Duodenal mucosa (tissue), 2 donors: ENCODE measurements around the gene KCNQ1.

Source experiments
- H3K27ac ChIP-seq: one replicate; pipeline ENCODE4 v1.7.0; 2013; ENCODE audit warnings: low read depth, low read length
- H3K27me3 ChIP-seq, 2 donors: one replicate each; pipeline ENCODE4 v1.7.0; 2013; ENCODE audit warnings: low read length in 2 of 2, control low read depth in 1 of 2; ENCODE audit not compliant: insufficient read depth in 2 of 2, control insufficient read depth in 1 of 2
- H3K36me3 ChIP-seq, 2 donors: one replicate each; pipeline ENCODE4 v1.7.0; 2013; ENCODE audit warnings: low read length in 2 of 2, control low read depth in 1 of 2; ENCODE audit not compliant: insufficient read depth in 2 of 2, control insufficient read depth in 1 of 2
- H3K4me1 ChIP-seq, 2 donors: one replicate each; pipeline ENCODE4 v1.7.0; 2013; ENCODE audit warnings: low read length in 2 of 2, control low read depth in 1 of 2; ENCODE audit not compliant: insufficient read depth in 2 of 2, control insufficient read depth in 1 of 2
- H3K4me3 ChIP-seq, 2 donors: one replicate each; pipeline ENCODE4 v1.7.0; 2013; ENCODE audit warnings: low read length in 2 of 2, low read depth in 1 of 2
- H3K9ac ChIP-seq, 2 donors: one replicate each; pipeline ENCODE4 v1.7.0; 2013; ENCODE audit warnings: low read length in 2 of 2, low read depth in 1 of 2
- H3K9me3 ChIP-seq, 2 donors: one replicate each; pipeline ENCODE4 v1.7.0; 2013; ENCODE audit warnings: low read length in 2 of 2, control low read depth in 1 of 2; ENCODE audit not compliant: control insufficient read depth in 1 of 2

KCNQ1 gene

GRCh38 chr11:2841411-2842190 lies 396.8 kb downstream of the KCNQ1 start:
- Histone ChIP-seq H3K36me3 (no peaks in the 10 kb centered on the region), H3K4me3 (no peak overlapping the region), H3K27ac (no peak overlapping the region), H3K27me3 (no peaks in the 10 kb centered on the region), H3K9ac (no peak overlapping the region), H3K9me3 (no peaks in the 10 kb centered on the region), H3K4me1 (no peaks in the 10 kb centered on the region)

- Histone ChIP-seq H3K27ac (no peak overlapping the region), H3K27me3 (no peaks in the 10 kb centered on the region), H3K9ac (no peak overlapping the region), H3K4me1 (no peaks in the 10 kb centered on the region), H3K9me3 (no peaks in the 10 kb centered on the region), H3K4me3 (no peak overlapping the region), H3K36me3 (peaks cover 0 to 3% of the 10 kb centered on the region in 2 donors)
Observed at GRCh38 chr11:2842876-2843275, 398.1 kb downstream of the KCNQ1 start.

DNA sequence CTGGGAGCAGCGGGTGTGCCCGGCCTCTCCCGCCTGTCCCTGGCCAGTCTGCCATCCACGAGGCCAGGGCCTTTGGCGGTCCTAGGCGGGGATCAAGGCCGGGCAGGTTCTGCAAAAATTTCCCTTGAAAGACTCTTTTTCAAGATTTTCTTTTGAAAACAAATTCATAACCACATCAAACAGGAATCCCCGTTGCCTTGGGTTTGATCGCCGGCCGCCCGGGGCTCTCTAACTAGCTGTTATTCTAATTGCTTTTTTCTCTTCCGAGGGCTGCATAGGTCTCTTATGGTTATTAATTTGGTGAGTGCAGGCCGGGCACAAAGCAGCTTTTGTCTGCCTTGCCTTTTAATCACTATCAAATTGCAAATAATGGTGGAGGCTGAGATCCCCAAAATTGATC lies 398.7 kb downstream of the KCNQ1 start:
- Histone ChIP-seq H3K36me3 (peaks cover 0 to 3% of the 10 kb centered on the region in 2 donors), H3K4me3 (no peak overlapping the region), H3K27ac (no peak overlapping the region), H3K9me3 (no peaks in the 10 kb centered on the region), H3K9ac (no peak overlapping the region), H3K27me3 (no peaks in the 10 kb centered on the region), H3K4me1 (no peaks in the 10 kb centered on the region)

- Histone ChIP-seq H3K27me3 (no peaks in the 10 kb centered on the region), H3K36me3 (peaks cover 0 to 6% of the 10 kb centered on the region in 2 donors), H3K27ac (no peak overlapping the region), H3K9ac (no peak overlapping the region), H3K4me3 (no peak overlapping the region), H3K9me3 (no peaks in the 10 kb centered on the region), H3K4me1 (no peaks in the 10 kb centered on the region)
Observed at GRCh38 chr11:2844116-2844842, 399.5 kb downstream of the KCNQ1 start.

DNA sequence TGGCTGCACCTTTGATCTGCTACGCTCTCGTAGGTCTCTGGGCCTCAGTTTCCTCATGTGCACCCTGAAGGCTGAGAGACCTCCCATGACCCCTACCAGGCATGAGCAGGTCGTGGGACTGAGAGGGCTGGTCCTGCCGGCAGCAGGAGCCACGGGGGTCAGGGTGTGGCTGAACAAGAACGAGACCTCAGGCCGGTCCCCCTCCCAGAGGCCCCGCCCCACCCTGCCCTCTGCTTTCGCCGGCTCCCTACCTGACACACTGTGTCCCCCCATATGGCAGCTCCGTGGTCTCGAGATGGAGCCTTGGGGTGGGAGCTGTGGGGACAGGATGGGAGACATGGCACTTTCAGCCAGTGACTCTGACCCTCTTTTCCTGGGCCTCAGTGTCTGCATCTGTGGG lies 400.2 kb downstream of the KCNQ1 start:
- no peak overlapping the region for H3K9ac ChIP-seq
- H3K36me3 ChIP-seq: peaks cover 0 to 6% of the 10 kb centered on the region in 2 donors
- H3K27ac ChIP-seq: no peak overlapping the region
- H3K4me1 ChIP-seq: no peaks in the 10 kb centered on the region
- H3K9me3 ChIP-seq: no peaks in the 10 kb centered on the region
- H3K4me3 ChIP-seq: no peak overlapping the region
- H3K27me3 ChIP-seq: no peaks in the 10 kb centered on the region

- Histone ChIP-seq H3K4me1 (no peaks in the 10 kb centered on the region), H3K27ac (no peak overlapping the region), H3K27me3 (no peaks in the 10 kb centered on the region), H3K4me3 (no peak overlapping the region), H3K9ac (no peak overlapping the region), H3K9me3 (no peaks in the 10 kb centered on the region), H3K36me3 (peaks cover 0 to 6% of the 10 kb centered on the region in 2 donors)
Observed at GRCh38 chr11:2846056-2846455, 401.2 kb downstream of the KCNQ1 start.

DNA sequence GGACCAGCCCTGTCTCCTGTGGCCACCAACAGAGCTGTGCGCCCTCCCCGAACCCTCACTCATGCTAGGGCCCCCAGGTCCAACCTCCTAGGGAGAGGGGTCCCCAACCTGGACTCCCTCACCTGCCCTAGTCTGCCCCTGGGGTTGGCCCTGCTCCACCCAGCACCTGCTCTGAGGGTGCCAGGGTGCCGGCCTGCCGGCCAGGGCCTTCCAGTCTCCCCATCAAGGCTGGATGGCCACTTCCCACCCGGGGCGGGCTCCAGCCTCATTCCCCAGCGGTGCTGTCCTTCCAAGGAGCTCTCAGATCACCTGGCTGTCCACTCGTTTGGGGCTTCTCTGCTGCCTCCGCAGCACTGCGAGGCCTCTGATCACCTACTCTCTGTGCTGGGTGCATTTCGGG lies 401.7 kb downstream of the KCNQ1 start:
- H3K9ac ChIP-seq: no peak overlapping the region
- no peak overlapping the region for H3K4me3 ChIP-seq
- no peak overlapping the region for H3K27ac ChIP-seq
- H3K4me1 ChIP-seq: no peaks in the 10 kb centered on the region
- H3K27me3 ChIP-seq: no peaks in the 10 kb centered on the region
- H3K36me3 ChIP-seq: peaks cover 0 to 6% of the 10 kb centered on the region in 2 donors
- H3K9me3 ChIP-seq: no peaks in the 10 kb centered on the region

DNA sequence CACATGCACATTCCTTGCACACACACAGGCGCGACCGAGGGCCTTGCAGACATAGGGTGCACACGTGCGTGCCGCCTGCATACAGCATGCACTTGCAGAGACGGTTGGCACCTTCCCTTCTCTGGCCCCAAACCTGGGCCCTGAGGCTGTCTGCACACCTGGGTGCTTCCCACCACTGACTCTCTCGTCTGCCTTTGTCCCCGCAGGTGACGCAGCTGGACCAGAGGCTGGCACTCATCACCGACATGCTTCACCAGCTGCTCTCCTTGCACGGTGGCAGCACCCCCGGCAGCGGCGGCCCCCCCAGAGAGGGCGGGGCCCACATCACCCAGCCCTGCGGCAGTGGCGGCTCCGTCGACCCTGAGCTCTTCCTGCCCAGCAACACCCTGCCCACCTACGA lies 402.8 kb downstream of the KCNQ1 start:
- H3K4me1 ChIP-seq: no peaks in the 10 kb centered on the region
- no peak overlapping the region for H3K27ac ChIP-seq
- H3K27me3 ChIP-seq: no peaks in the 10 kb centered on the region
- no peak overlapping the region for H3K9ac ChIP-seq
- H3K36me3 ChIP-seq: peaks cover 0 to 6% of the 10 kb centered on the region in 2 donors
- no peak overlapping the region for H3K4me3 ChIP-seq
- no peaks in the 10 kb centered on the region for H3K9me3 ChIP-seq

DNA sequence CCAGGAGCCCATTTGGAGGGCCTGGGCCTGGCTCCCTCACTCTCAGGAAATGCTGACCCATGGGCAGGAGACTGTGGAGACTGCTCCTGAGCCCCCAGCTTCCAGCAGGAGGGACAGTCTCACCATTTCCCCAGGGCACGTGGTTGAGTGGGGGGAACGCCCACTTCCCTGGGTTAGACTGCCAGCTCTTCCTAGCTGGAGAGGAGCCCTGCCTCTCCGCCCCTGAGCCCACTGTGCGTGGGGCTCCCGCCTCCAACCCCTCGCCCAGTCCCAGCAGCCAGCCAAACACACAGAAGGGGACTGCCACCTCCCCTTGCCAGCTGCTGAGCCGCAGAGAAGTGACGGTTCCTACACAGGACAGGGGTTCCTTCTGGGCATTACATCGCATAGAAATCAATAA lies 403.7 kb downstream of the KCNQ1 start:
- Histone ChIP-seq H3K27ac (no peak overlapping the region), H3K9me3 (no peaks in the 10 kb centered on the region), H3K27me3 (no peaks in the 10 kb centered on the region), H3K9ac (no peak overlapping the region), H3K4me3 (no peak overlapping the region), H3K4me1 (no peaks in the 10 kb centered on the region), H3K36me3 (peaks cover 0 to 6% of the 10 kb centered on the region in 2 donors)

GRCh38 chr11:2849994-2850770 lies 405.4 kb downstream of the KCNQ1 start:
- peaks cover 0 to 6% of the 10 kb centered on the region in 2 donors for H3K36me3 ChIP-seq
- no peak overlapping the region for H3K27ac ChIP-seq
- no peak overlapping the region for H3K9ac ChIP-seq
- H3K9me3 ChIP-seq: no peaks in the 10 kb centered on the region
- no peaks in the 10 kb centered on the region for H3K4me1 ChIP-seq
- H3K4me3 ChIP-seq: no peak overlapping the region
- H3K27me3 ChIP-seq: no peaks in the 10 kb centered on the region
